22Rv1 (cell line): ENCODE measurements around the gene C1orf210.
A peak's percentile ranks its signal among the peaks of the same experiment; 100 is the strongest.

Experiments used
- H3K27ac ChIP-seq: fragments of 450-650 bp; 2 replicates; pipeline ENCODE4 v1.5.1; 2017
- ZFX ChIP-seq: fragments of 450-650 bp; IDR thresholded peaks from 2 replicates; pipeline ENCODE4 v1.6.1; 2017; ENCODE audit warnings: antibody characterized with exemption, borderline replicate concordance
- TF ChIP-seq, protein P1 (sequence below): fragments of 450-650 bp; IDR thresholded peaks from 2 replicates; pipeline ENCODE4 v1.5.1; 2017; ENCODE audit warnings: mild to moderate bottlenecking

Gene C1orf210

DNA sequence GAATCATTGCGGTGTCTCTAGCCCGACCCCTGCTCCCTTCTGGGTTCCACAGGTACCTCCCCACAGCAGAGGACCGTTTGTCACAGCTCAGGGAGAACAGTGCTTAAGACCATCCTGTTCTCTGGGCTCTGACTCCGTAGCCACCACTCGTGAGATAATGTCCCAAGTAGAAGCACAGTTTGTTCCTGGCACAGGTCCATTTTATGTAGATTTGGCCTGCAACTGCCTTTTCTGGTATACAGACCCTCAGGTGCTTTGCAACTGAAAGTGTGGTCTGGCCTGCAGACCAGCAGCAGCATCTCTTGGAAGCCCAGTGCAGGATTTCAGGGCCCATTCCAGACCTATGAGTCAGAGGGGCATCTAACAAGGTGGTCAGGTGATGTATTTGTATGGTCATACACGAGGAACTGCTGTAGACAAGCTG, 44.0 kb downstream of the C1orf210 start:
- TF ChIP-seq ZFX: no peak
- TF ChIP-seq, protein P1, sequence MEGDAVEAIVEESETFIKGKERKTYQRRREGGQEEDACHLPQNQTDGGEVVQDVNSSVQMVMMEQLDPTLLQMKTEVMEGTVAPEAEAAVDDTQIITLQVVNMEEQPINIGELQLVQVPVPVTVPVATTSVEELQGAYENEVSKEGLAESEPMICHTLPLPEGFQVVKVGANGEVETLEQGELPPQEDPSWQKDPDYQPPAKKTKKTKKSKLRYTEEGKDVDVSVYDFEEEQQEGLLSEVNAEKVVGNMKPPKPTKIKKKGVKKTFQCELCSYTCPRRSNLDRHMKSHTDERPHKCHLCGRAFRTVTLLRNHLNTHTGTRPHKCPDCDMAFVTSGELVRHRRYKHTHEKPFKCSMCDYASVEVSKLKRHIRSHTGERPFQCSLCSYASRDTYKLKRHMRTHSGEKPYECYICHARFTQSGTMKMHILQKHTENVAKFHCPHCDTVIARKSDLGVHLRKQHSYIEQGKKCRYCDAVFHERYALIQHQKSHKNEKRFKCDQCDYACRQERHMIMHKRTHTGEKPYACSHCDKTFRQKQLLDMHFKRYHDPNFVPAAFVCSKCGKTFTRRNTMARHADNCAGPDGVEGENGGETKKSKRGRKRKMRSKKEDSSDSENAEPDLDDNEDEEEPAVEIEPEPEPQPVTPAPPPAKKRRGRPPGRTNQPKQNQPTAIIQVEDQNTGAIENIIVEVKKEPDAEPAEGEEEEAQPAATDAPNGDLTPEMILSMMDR: no peak
- no peak overlapping the region for H3K27ac ChIP-seq

DNA sequence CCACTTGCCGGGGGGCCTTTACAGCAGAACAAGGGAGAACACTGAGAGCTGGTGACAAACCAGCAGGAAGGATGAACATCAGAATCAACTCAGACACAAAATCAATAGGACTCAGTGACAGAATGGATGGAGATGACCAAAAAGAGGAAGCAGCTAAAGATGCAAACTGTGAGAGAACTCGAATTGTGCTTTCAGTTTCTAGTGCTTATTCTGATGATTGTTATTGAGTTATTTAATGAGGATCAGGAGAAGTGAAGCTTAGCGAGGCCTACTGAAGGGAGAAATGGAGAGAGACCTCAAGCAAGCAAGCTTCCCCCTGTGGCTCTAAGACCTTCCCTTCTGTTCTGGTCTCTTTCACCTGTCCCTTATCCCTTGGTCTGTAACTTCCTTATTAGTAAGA, 45.9 kb downstream of the C1orf210 start:
- TF ChIP-seq ZFX: no peak
- TF ChIP-seq, protein P1: no peak
- H3K27ac ChIP-seq: no peak overlapping the region

DNA sequence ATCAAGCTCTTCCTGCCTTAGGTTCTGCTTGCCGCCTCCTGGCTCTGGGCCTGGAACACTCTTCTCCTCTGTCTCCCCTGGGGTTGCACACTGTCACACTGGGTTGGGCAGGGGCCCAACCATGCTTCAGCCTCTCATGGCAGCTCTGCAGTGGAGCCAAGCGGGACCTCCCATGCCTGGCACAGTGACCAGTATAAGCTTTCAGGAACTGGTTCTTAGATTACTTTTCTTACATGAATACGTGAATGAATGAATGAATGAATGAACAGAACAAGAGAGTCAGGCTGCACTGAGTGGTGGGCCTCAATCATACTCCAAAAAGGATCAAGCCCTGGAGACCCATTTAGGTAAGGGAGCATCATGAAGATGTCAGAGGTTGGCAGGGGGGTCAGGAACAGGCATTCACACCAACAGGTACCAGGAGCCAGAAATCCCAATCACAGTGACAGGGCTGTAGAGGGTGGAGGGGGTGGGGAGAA, 46.4 kb downstream of the C1orf210 start:
- no peak overlapping the region for H3K27ac ChIP-seq
- no peak for TF ChIP-seq ZFX
- TF ChIP-seq, protein P1: no peak

DNA sequence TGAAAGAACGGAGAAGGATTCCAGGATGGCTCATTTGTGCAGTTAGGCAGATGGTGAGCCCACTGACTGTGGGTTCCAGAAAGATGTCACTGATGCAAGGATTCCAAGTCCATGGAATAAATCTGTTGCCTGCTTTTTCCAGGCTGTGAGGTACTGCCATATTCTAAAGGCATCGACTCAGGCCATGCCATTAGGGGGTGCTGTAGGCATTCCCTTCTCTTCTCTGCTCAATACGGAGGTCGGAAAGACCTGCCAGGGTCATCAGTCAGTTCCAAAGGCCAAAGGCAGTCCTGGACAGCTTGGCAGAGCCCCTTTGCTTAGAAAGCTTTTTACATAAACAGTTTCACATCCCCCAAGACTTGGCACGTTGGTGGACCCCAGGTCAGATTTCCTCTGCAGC, 47.3 kb downstream of the C1orf210 start:
- H3K27ac ChIP-seq: no peak overlapping the region
- TF ChIP-seq ZFX: no peak
- TF ChIP-seq, protein P1: peak; percentile 70

DNA sequence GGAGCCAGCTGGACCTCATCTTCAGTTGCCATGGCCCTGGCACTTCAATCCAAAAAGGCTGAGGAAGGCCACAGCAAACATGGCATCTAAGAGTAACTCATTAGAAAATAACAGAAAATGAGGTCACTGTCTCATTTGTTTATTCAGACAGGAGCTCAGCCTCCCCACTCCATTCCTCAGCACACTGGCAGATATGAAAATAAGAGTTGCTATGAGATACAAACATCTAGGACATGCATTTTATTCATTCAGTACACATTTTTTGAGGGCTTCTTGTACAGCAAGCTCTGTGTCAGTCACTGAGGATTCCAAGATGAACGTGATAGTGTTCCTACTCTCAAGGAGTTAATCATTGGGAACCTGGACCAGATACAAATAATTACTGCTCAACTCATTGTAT, 48.3 kb downstream of the C1orf210 start:
- TF ChIP-seq, protein P1: no peak
- TF ChIP-seq ZFX: no peak
- no peak overlapping the region for H3K27ac ChIP-seq

DNA sequence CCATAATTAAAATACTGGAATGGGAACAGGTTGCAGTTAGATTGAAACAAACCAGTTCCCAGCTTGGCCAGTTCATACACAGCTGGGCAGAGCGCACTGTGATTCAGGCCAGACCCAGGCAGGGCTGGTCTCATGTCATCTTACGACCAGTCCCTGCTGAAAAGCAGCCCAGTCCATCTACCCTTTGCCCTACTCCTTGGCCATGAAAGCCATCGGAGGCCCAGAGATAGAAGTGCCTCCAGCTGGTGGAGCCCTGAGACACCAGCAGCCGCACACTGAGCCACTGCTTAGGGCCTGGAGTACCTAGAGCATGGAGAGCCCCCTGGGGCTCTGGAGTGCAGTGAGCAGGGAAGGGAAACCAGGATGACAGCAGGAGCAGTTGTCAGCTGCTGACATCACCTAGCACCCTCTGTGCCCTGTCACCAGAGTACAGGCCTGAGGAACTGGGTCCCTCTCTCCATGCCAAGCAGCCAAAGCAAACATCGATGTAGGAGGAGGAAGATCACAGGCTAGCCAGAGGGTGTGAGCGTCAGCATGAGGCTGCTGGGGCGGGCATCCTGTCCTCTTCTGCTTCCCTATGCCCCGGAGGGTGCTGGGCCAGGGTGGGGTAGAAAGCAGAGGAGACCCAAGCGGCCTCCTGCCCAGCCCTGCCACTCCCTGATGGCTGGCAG, 49.8 kb downstream of the C1orf210 start:
- H3K27ac ChIP-seq: no peak overlapping the region
- TF ChIP-seq ZFX: no peak
- TF ChIP-seq, protein P1: no peak

DNA sequence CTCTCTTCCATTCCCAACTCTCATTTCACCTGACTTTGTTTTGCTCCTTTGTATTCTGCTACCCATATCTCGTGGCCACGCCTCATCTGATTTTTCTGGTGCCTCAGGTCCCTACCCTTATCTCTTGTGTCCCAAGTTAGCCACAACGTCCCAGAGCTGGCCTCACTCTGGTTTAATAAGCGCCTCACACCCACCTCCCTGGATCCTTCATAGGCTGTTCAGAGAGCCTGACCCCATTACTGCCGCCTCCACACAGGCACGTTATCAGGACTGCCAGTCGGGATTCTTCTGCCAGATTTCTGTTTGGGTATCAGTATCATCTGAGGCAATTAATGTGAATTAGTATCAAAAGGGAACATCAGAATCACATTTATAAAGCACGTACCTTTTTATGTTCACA, 50.3 kb downstream of the C1orf210 start:
- TF ChIP-seq ZFX: no peak
- TF ChIP-seq, protein P1: no peak

More for the DNA sequence above, 50.3 kb downstream of the C1orf210 start:
- no peak overlapping the region for H3K27ac ChIP-seq
